Stimulated activated CD8-positive, alpha-beta memory T cell treated with anti-CD3 and anti-CD28 coated beads, Interleukin-7, amount 100 ng/mL, for 48 hours (primary cell): ENCODE measurements around the gene MCTP2.

Experiments used
- DNase-seq, 2 donors: peaks; one replicate each; pipeline ENCODE4 v3.0.0-alpha.2; 2020; ENCODE audit warnings: low read depth in 1 of 2; ENCODE audit errors: extremely low read depth in 1 of 2

MCTP2 gene

GRCh38 chr15:94523873-94524272 lies 292.5 kb downstream of the MCTP2 start:
- DNase-seq: no peak

- DNase-seq: no peak
These were observed 293.2 kb downstream of the MCTP2 start for GRCh38 chr15:94524565-94524964.

GRCh38 chr15:94526071-94526689 lies 294.8 kb downstream of the MCTP2 start:
- DNase-seq: no peak

GRCh38 chr15:94532226-94532625 lies 300.9 kb downstream of the MCTP2 start:
- no peak for DNase-seq
